ENCODE results near the gene ENHO.

Gene ENHO

DNA sequence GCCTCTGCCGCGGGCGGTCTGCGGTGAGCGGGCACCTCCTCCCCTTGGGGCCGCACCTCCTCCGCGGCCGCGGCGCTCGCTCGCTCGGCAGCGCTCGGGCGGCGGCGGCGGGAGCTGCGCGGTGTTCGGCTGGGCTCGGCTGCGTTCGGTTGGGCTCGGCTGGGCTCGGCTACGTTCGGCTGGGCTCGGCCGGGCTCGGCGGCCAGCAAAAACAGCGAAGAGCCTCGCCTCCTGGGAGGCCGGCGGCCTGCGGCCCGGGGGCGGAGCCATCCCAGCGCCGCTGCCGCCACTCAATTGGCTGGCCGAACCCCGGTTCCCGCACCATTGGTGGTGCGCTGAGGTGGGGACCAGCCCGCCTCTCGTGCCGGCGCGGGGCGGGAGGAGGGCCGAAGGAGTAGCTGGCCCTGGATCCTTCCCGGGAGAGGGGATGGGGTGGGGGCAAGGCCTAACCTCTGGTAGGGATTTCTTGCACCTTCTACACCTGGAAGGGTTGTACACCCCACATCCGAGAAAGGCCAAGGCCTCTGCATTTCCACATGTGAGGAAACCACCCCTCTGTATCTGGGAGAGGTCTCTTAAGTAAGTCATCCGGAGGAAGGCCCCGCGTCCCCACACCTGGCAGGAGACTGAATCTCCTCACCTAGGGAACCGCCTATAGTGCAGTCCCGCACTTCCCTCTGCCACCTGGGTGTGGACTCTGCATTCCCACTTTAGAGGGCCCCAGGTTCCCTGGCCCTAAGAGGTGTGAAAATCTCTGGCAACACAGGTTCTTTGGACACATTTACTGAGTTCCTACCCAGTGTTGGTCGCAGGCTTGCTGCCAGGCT, at the start of gene ENHO:
Gene ENHO, minus strand, starts transcription at position 20 of the 827 bp plus-strand sequence. CDS start 1,295 bp downstream, outside the sequence.
- DNase-seq (ENCODE audit: low read depth, low spot score): peak; percentile 82
- peak within 1 kb of the TSS; percentile 21 for H3K4me3 ChIP-seq (ENCODE audit: low read depth, low read length)
- no peak for TF ChIP-seq CTCF (IDR thresholded peaks at IDR 0.05; ENCODE audit: low read depth, low read length)
- in situ Hi-C loops (cut with HindIII; ENCODE audit: low sequenced_read_pairs): no loop called here

GRCh38 chr9:34572092-34572491, 49.3 kb upstream of the ENHO start:
- no peak for DNase-seq (ENCODE audit: low read depth, low spot score)
- H3K4me3 ChIP-seq (ENCODE audit: low read depth, low read length): no peak overlapping the region
- in situ Hi-C loops (cut with HindIII; ENCODE audit: low sequenced_read_pairs): loop anchor here (10.0 kb wide), 1 partner anchor 67 kb away; no protein-coding TSS in a partner anchor
- TF ChIP-seq CTCF (IDR thresholded peaks at IDR 0.05; ENCODE audit: low read depth, low read length): no peak

DNA sequence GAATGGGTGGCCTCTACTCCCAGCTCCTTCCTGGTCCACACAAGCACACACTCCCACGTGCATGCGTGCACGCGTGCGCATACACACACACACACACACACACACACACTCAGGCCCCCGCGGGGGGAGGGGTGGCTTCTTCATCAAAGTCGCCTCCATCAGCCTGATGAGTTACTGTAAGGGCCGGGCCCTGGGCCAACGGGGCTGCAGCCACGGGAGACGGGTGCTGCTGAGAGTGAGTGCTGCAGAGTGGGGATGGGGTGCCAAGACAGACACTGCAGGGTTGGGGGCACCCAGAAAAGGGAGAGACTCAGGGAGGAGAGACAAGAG, 48.7 kb upstream of the ENHO start:
- in situ Hi-C loops (cut with HindIII; ENCODE audit: low sequenced_read_pairs): loop anchor here (10.0 kb wide), 1 partner anchor 67 kb away; no protein-coding TSS in a partner anchor
- DNase-seq (ENCODE audit: low read depth, low spot score): no peak
- no peak for TF ChIP-seq CTCF (IDR thresholded peaks at IDR 0.05; ENCODE audit: low read depth, low read length)
- H3K4me3 ChIP-seq (ENCODE audit: low read depth, low read length): no peak overlapping the region

DNA sequence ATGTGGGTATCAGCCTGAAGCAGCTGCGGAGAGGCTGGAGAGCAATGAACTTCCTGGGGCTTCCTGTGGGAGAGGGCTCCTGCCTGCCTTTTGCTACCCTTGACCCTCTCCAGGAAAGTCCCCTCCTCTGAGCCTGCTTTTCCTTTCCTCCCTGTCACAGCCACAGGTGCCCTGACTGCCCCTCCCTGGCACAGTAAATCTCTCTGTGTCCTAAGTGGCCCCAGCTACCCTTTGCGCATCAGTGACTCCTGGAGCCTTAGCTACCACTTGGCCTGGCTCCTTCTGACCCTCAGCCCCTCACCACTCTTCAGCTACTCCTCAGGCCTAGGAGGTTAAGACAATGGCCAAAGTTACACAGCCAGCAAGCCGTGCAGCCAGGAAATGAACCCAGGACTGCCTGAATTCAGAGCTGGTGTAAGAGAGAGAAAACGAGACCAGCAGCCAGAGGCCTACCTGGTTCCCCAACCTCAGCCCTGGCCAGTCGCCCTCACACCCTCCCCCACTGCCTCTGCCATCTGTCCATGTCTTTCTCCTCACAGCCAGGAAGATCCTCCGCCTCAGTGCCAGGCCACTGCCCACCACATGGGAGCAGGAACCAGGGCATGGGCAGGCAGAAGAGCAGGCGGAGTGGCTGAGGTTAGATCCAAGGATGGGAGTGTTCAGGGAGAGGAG, 48.2 kb upstream of the ENHO start:
- no peak overlapping the region for H3K4me3 ChIP-seq (ENCODE audit: low read depth, low read length)
- no peak for TF ChIP-seq CTCF (IDR thresholded peaks at IDR 0.05; ENCODE audit: low read depth, low read length)
- DNase-seq (ENCODE audit: low read depth, low spot score): no peak
- in situ Hi-C loops (cut with HindIII; ENCODE audit: low sequenced_read_pairs): loop anchor here (10.0 kb wide), 1 partner anchor 66 kb away; no protein-coding TSS in a partner anchor

GRCh38 chr9:34570376-34570775, 47.6 kb upstream of the ENHO start:
- DNase-seq (ENCODE audit: low read depth, low spot score): no peak
- in situ Hi-C loops (cut with HindIII; ENCODE audit: low sequenced_read_pairs): loop anchor here (10.0 kb wide), 1 partner anchor 66 kb away; no protein-coding TSS in a partner anchor
- H3K4me3 ChIP-seq (ENCODE audit: low read depth, low read length): no peak overlapping the region
- no peak for TF ChIP-seq CTCF (IDR thresholded peaks at IDR 0.05; ENCODE audit: low read depth, low read length)

GRCh38 chr9:34568774-34569173, 46.0 kb upstream of the ENHO start:
- no peak for DNase-seq (ENCODE audit: low read depth, low spot score)
- in situ Hi-C loops (cut with HindIII; ENCODE audit: low sequenced_read_pairs): no loop called here
- no peak for TF ChIP-seq CTCF (IDR thresholded peaks at IDR 0.05; ENCODE audit: low read depth, low read length)
- no peak overlapping the region for H3K4me3 ChIP-seq (ENCODE audit: low read depth, low read length)

Data from astrocyte of the spinal cord (primary cell).